Measurements from ENCODE around the gene ZNF330.
"Not testable (repeated sequence)": the region's sequence is repeated elsewhere in the genome, so short reads cannot be mapped to it uniquely, and the experiment has no call there.

- TF ChIP-seq POLR2A, EP300 (IDR thresholded peaks at IDR 0.05): not testable (repeated sequence)
- TF ChIP-seq, protein P1, sequence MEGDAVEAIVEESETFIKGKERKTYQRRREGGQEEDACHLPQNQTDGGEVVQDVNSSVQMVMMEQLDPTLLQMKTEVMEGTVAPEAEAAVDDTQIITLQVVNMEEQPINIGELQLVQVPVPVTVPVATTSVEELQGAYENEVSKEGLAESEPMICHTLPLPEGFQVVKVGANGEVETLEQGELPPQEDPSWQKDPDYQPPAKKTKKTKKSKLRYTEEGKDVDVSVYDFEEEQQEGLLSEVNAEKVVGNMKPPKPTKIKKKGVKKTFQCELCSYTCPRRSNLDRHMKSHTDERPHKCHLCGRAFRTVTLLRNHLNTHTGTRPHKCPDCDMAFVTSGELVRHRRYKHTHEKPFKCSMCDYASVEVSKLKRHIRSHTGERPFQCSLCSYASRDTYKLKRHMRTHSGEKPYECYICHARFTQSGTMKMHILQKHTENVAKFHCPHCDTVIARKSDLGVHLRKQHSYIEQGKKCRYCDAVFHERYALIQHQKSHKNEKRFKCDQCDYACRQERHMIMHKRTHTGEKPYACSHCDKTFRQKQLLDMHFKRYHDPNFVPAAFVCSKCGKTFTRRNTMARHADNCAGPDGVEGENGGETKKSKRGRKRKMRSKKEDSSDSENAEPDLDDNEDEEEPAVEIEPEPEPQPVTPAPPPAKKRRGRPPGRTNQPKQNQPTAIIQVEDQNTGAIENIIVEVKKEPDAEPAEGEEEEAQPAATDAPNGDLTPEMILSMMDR (IDR thresholded peaks at IDR 0.05): not testable (repeated sequence)
These were observed 37.2 kb upstream of the ZNF330 start for GRCh38 chr4:141183491-141183890.
